ENCODE results near the gene RPAP2. TPM values are rescaled to one million over a fixed set of nuclear protein-coding genes. Genes with fewer than 3 reads are reported as not detected.
"Not testable (repeated sequence)": the region's sequence is repeated elsewhere in the genome, so short reads cannot be mapped to it uniquely, and the experiment has no call there.

Gene RPAP2
- total RNA-seq: 10 to 100 TPM; 21.0 to 21.9 TPM

GRCh38 chr1:92298573-92299476, at the start of gene RPAP2, which contains the start of gene GLMN:
Gene RPAP2 (plus strand): TSS chr1:92299059. CDS start chr1:92299074, 15 bp downstream.
Gene GLMN (minus strand): TSS chr1:92298987. CDS start chr1:92297999, 988 bp downstream.
- CTCF ChIA-PET: interaction anchor here (0.7 to 2.6 kb wide), 9 partner anchors 11 to 325 kb away, joined by 3 to 10 read pairs (median 3); no protein-coding TSS in a partner anchor
- peak within 1 kb of the TSS; percentile 88 for H3K27ac Mint-ChIP-seq
- peaks cover 21% of the 10 kb centered on the region for H3K36me3 Mint-ChIP-seq (ENCODE audit: low read depth)
- intact Hi-C loops (cut with micrococcal nuclease): loop anchor here (1.0 to 5.0 kb wide), 7 partner anchors 17 to 797 kb away; partner anchors contain the start of genes BTBD8 and CDC7
- H3K4me1 Mint-ChIP-seq (ENCODE audit: low read depth): peaks cover 34% of the 10 kb centered on the region
- no peaks in the 10 kb centered on the region for H3K27me3 Mint-ChIP-seq (ENCODE audit: low read depth)
- DNase-seq: peak; percentile 69
- H3K4me3 Mint-ChIP-seq: peak within 1 kb of the TSS; percentile 86
- no peaks in the 10 kb centered on the region for H3K9me3 Mint-ChIP-seq

GRCh38 chr1:92254714-92255113, 44.1 kb upstream of the RPAP2 start:
- H3K36me3 Mint-ChIP-seq (ENCODE audit: low read depth): peaks cover 65% of the 10 kb centered on the region
- H3K4me1 Mint-ChIP-seq (ENCODE audit: low read depth); H3K27ac Mint-ChIP-seq; H3K27me3 Mint-ChIP-seq (ENCODE audit: low read depth); H3K4me3 Mint-ChIP-seq; intact Hi-C loops (cut with micrococcal nuclease); DNase-seq: not testable (repeated sequence)
- peaks cover 19% of the 10 kb centered on the region for H3K9me3 Mint-ChIP-seq
- CTCF ChIA-PET: interaction anchor here (0.7 kb wide), 1 partner anchor 254 kb away, joined by 3 read pairs; no protein-coding TSS in a partner anchor

DNA sequence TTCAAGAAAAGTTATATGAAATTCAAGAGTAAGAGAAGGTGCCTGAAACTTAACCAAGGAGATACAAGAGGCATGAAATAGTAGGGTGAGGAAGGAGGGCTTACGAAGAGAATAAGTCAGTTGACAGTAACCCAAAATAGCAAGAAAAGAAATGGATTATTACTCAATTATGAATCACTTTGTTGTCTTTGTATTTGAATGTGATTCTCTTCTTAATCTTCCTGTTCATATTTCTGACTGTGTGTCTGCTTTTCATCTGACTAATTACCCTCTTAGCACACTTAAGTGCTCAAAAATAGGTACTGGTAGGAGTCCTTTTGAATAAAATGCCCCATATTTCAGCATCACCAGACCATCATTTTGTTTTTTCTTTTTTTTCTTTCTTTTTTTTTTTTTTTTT, 39.5 kb upstream of the RPAP2 start:
- CTCF ChIA-PET: no interaction called here
- Mint-ChIP-seq H3K27ac (no peak overlapping the region), H3K36me3 (ENCODE audit: low read depth) (peaks cover 83% of the 10 kb centered on the region), H3K4me1 (ENCODE audit: low read depth) (no peaks in the 10 kb centered on the region), H3K4me3 (no peak overlapping the region), H3K27me3 (ENCODE audit: low read depth) (no peaks in the 10 kb centered on the region), H3K9me3 (peaks cover 14% of the 10 kb centered on the region)
- no peak for DNase-seq
- intact Hi-C loops (cut with micrococcal nuclease): no loop called here

- no peak overlapping the region for H3K27ac Mint-ChIP-seq
- H3K9me3 Mint-ChIP-seq: no peaks in the 10 kb centered on the region
- peaks cover 58% of the 10 kb centered on the region for H3K36me3 Mint-ChIP-seq (ENCODE audit: low read depth)
- CTCF ChIA-PET: no interaction called here
- H3K4me1 Mint-ChIP-seq (ENCODE audit: low read depth): no peaks in the 10 kb centered on the region
- no peaks in the 10 kb centered on the region for H3K27me3 Mint-ChIP-seq (ENCODE audit: low read depth)
- no peak overlapping the region for H3K4me3 Mint-ChIP-seq
- DNase-seq: no peak
- intact Hi-C loops (cut with micrococcal nuclease): no loop called here
Observed at GRCh38 chr1:92262516-92262915, 36.3 kb upstream of the RPAP2 start.

DNA sequence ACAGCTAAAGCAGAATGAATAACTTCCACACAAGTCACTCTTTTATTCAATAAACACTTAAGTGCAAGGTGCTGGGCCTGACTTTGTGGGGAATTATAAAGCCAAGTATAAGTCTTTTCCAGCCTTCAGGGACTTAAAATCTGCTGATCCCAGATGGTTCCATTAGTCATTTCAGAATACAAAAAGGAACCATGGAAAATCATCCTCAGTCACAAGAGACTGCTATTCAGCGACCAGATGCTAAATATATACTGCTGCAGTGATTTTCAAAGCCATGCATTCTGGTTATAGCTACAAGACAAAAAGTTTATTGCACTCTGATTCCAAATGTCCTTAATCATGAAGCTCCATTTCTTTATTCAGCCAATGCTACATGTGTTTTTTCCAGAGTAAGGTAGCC, 25.8 kb upstream of the RPAP2 start:
- H3K36me3 Mint-ChIP-seq (ENCODE audit: low read depth): peaks cover 43% of the 10 kb centered on the region
- CTCF ChIA-PET: interaction anchor here (0.6 to 0.7 kb wide), 5 partner anchors 13 to 378 kb away, joined by 3 to 5 read pairs (median 4); no protein-coding TSS in a partner anchor
- intact Hi-C loops (cut with micrococcal nuclease): no loop called here
- no peak overlapping the region for H3K4me3 Mint-ChIP-seq
- H3K27ac Mint-ChIP-seq: no peak overlapping the region
- H3K27me3 Mint-ChIP-seq (ENCODE audit: low read depth): no peaks in the 10 kb centered on the region
- DNase-seq: no peak
- H3K9me3 Mint-ChIP-seq: no peaks in the 10 kb centered on the region
- H3K4me1 Mint-ChIP-seq (ENCODE audit: low read depth): no peaks in the 10 kb centered on the region

- no peaks in the 10 kb centered on the region for H3K27me3 Mint-ChIP-seq (ENCODE audit: low read depth)
- peaks cover 43% of the 10 kb centered on the region for H3K36me3 Mint-ChIP-seq (ENCODE audit: low read depth)
- no peaks in the 10 kb centered on the region for H3K4me1 Mint-ChIP-seq (ENCODE audit: low read depth)
- intact Hi-C loops (cut with micrococcal nuclease): no loop called here
- no peaks in the 10 kb centered on the region for H3K9me3 Mint-ChIP-seq
- no peak for DNase-seq
- H3K4me3 Mint-ChIP-seq: no peak overlapping the region
- no peak overlapping the region for H3K27ac Mint-ChIP-seq
- CTCF ChIA-PET: no interaction called here
Observed at GRCh38 chr1:92274939-92275338, 23.9 kb upstream of the RPAP2 start.

DNA sequence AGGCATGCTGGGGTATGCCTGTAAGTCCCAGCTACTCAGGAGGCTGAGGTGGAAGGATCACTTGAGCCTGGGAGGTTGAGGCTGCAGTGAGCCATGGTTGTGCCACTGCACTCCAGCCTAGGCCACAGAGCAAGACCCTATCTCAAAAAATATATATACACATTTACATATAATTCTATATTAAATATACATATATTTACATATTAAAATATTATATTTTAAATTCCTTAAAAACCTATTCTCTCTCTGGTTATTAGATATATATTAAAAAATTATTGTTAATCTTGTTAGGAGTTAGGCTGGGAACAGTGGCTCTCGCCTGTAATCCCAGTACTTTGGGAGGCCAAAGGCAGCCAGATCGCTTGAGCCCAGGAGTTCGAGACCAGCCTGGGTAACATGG, 22.8 kb upstream of the RPAP2 start:
- H3K36me3 Mint-ChIP-seq (ENCODE audit: low read depth): peaks cover 53% of the 10 kb centered on the region
- no peak for DNase-seq
- no peaks in the 10 kb centered on the region for H3K4me1 Mint-ChIP-seq (ENCODE audit: low read depth)
- no peak overlapping the region for H3K27ac Mint-ChIP-seq
- CTCF ChIA-PET: no interaction called here
- no peak overlapping the region for H3K4me3 Mint-ChIP-seq
- intact Hi-C loops (cut with micrococcal nuclease): no loop called here
- H3K9me3 Mint-ChIP-seq: no peaks in the 10 kb centered on the region
- no peaks in the 10 kb centered on the region for H3K27me3 Mint-ChIP-seq (ENCODE audit: low read depth)

GRCh38 chr1:92277105-92277723, 21.6 kb upstream of the RPAP2 start:
- H3K36me3 Mint-ChIP-seq (ENCODE audit: low read depth): peaks cover 54% of the 10 kb centered on the region
- no peak overlapping the region for H3K4me3 Mint-ChIP-seq
- CTCF ChIA-PET: no interaction called here
- peaks cover 3% of the 10 kb centered on the region for H3K4me1 Mint-ChIP-seq (ENCODE audit: low read depth)
- intact Hi-C loops (cut with micrococcal nuclease): no loop called here
- DNase-seq: no peak
- H3K27me3 Mint-ChIP-seq (ENCODE audit: low read depth): no peaks in the 10 kb centered on the region
- peaks cover 2% of the 10 kb centered on the region for H3K9me3 Mint-ChIP-seq
- no peak overlapping the region for H3K27ac Mint-ChIP-seq

DNA sequence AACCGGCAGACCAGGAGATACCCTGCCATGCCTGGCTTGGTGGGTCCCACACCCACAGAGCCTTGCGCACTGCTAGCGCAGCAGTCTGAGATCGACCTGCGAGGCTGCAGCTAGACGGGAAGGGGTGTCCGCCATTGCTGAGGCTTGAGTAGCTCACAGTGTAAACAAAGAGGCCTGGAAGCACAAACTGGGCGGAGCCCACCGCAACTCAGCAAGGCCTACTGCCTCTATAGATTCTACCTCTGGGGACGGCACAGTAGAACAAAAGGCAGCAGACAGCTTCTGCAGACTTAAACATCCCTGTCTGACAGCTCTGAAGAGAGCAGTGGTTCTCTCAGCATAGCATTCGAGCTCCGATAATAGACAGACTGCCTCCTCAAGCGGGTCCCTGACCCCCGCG, 19.1 kb upstream of the RPAP2 start:
- Mint-ChIP-seq H3K4me1 (ENCODE audit: low read depth) (peaks cover 13% of the 10 kb centered on the region), H3K36me3 (ENCODE audit: low read depth) (peaks cover 63% of the 10 kb centered on the region)
- H3K27me3 Mint-ChIP-seq (ENCODE audit: low read depth); H3K4me3 Mint-ChIP-seq; H3K9me3 Mint-ChIP-seq; intact Hi-C loops (cut with micrococcal nuclease); H3K27ac Mint-ChIP-seq; DNase-seq: not testable (repeated sequence)
- CTCF ChIA-PET: interaction anchor here (1.6 kb wide), 1 partner anchor 11 kb away, joined by 5 read pairs; no protein-coding TSS in a partner anchor

- H3K9me3 Mint-ChIP-seq; CTCF ChIA-PET; H3K27ac Mint-ChIP-seq; H3K27me3 Mint-ChIP-seq (ENCODE audit: low read depth); DNase-seq; H3K4me3 Mint-ChIP-seq; intact Hi-C loops (cut with micrococcal nuclease): not testable (repeated sequence)
- peaks cover 68% of the 10 kb centered on the region for H3K36me3 Mint-ChIP-seq (ENCODE audit: low read depth)
- peaks cover 13% of the 10 kb centered on the region for H3K4me1 Mint-ChIP-seq (ENCODE audit: low read depth)
Observed at GRCh38 chr1:92281411-92281810, 17.4 kb upstream of the RPAP2 start.

DNA sequence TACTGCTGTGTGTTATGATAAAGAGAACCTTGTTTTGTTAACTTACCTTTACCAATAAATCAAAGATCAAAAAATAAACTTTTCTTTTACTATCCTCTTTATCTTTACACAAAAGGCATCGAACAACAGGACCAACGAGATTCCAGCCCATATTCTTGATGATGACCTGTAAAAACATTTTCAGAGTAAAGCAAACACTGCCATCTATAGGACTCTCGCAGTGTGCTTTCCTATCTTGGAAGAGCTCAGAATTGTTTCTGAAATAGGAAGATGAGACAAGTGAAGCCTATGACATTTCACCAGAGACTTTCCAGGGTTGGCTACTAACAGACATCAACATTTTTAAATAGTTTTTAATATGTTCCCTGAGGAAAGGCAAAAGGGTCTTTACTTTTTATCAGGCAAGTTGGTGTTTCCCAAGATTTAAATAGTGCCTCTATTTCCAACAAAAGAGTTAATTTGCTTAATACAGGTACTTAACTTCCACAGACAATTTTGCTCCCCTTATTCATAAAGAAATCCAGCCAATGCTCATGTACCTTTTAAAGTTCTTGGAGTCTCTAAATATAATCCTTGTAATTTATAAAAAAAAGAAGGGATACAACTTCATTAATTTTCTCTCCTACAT, 7.4 kb upstream of the RPAP2 start:
- DNase-seq: no peak
- Mint-ChIP-seq H3K27me3 (ENCODE audit: low read depth) (no peaks in the 10 kb centered on the region), H3K4me3 (no peak overlapping the region), H3K27ac (no peak overlapping the region), H3K36me3 (ENCODE audit: low read depth) (peaks cover 37% of the 10 kb centered on the region), H3K4me1 (ENCODE audit: low read depth) (peaks cover 14% of the 10 kb centered on the region), H3K9me3 (no peaks in the 10 kb centered on the region)
- CTCF ChIA-PET: interaction anchor here (0.5 to 2.0 kb wide), 9 partner anchors 8 to 444 kb away, joined by 3 to 37 read pairs (median 5); no protein-coding TSS in a partner anchor
- intact Hi-C loops (cut with micrococcal nuclease): loop anchor here (1.0 to 5.0 kb wide), 4 partner anchors 211 to 779 kb away; partner anchors contain the start of gene BTBD8

DNA sequence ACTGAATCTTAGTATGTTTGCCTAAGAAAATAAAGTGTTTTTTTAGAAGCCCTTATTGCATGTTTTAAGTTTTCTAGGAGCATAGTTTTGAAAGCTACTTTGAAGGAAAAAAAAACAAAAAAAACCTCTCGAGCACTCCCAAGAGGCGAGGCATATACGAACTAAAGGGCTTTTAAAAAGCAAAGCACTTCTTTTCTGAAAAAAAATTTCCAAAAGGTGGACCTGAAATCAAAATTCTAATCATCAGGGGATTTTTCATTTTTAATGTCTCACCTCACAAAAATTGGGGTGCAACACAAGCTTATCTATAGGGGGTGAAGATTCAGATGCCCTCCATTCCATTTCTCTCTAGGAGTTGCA, 666 bp upstream of the RPAP2 start:
- no peak for DNase-seq
- peak overlapping the region; percentile 86 for H3K4me3 Mint-ChIP-seq
- CTCF ChIA-PET: interaction anchor here (0.6 to 1.9 kb wide), 8 partner anchors 12 to 326 kb away, joined by 3 to 8 read pairs (median 3); no protein-coding TSS in a partner anchor
- H3K27ac Mint-ChIP-seq: peak overlapping the region; percentile 88
- no peaks in the 10 kb centered on the region for H3K27me3 Mint-ChIP-seq (ENCODE audit: low read depth)
- H3K36me3 Mint-ChIP-seq (ENCODE audit: low read depth): peaks cover 24% of the 10 kb centered on the region
- intact Hi-C loops (cut with micrococcal nuclease): loop anchor here (1.0 to 5.0 kb wide), 6 partner anchors 187 to 796 kb away; partner anchors contain the start of genes BTBD8 and CDC7
- H3K9me3 Mint-ChIP-seq: no peaks in the 10 kb centered on the region
- H3K4me1 Mint-ChIP-seq (ENCODE audit: low read depth): peaks cover 37% of the 10 kb centered on the region
